ENCODE data around the gene SDC1.

Gene SDC1

DNA sequence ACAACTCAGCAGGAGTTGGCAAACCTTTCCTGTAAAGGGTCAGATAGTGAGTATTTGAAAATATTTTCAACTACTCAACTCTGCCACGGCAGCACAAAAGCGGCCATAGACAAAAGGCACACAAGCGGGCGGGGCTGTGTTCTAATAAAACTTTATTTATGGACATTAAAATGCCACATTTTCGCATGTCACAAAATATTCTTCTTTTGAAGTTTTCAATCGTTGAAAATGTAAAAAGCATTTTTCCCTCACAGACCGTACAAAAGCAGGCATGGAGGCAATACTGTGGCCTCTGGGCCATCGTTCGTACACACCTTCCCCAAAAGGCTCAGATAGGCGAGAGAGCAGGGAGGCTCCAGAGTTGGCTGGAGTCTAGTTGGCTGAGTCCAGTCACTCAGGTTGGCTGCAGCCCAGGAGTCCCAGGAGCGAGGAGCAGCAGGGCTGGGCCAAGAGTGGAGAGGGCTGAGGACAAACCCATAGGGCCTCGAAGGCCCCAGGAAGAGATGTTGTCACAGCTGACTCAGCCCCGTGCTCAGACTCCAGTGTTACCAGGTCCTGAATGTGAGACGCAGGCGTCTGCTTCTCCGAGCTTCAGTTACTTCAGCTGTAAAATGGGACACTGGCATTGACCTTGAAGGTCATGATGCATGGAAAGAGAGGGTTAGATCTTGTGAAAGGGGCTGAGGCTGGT, 42.5 kb downstream of the SDC1 start:
- DNase-seq: no peak

DNA sequence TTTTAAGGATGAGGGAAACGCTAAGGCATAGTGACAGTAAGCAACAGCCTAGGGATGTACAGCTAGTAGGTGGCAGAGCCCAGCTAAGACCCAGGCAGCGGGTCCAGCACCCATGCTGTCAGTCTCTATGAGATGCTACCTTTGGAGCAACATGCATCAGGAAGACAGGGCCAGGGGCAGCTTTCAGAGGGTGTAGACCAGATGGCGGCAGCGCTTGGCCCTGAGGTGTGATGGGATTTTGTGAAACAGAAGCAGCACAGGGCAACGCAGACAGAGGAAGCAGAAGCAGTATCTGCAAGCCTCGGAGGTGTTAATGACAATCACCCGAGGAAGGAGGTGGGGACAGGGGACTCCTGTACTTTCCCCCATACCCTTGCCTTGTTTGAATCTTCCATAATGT, 43.2 kb downstream of the SDC1 start:
- no peak for DNase-seq

DNA sequence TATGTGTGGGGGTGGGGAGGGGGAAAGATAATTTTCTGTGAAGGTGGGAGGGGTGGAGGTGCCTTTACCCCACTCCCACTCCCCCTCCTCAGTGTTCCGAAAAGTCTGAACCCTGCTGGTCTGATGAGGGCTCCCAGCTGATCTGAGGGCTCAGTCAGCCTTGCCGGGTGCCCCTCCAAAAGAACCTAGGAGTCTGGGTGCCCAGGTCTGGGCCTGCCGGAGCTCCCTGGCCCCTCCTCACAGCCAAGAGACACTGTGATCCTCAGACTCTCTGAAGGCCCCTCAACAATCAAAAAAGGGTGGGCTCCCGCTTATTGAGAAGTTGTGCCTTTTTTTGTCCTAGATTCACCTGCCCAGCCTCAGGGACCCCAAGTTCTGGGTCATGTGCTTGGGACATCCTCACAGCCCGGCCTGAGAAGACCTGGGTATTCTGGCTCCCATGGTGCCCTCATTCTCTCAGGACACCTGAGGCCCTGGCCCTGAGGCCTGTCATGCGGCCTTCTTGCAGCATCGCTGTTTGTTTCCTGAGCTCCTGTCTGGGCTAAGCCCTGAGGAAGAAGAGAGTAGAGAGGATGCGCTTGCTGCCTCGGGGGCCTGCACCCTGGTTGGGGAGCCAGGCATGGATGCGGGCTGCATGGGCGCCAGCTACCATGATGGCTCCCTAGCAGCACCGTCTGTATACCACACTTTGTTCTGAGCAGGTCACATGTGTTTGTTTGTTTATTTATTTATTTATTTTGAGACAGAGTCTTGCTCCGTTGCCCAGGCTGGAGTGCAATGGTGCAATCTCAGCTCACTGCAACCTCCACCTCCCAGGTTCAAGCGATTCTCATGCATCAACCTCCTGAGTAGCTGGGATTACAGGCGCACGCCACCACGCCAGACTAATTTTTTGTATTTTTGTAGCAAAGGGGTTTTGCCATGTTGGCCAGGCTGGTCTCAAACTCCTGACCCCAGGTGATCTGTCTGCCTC, 44.0 kb downstream of the SDC1 start:
- no peak for DNase-seq

DNA sequence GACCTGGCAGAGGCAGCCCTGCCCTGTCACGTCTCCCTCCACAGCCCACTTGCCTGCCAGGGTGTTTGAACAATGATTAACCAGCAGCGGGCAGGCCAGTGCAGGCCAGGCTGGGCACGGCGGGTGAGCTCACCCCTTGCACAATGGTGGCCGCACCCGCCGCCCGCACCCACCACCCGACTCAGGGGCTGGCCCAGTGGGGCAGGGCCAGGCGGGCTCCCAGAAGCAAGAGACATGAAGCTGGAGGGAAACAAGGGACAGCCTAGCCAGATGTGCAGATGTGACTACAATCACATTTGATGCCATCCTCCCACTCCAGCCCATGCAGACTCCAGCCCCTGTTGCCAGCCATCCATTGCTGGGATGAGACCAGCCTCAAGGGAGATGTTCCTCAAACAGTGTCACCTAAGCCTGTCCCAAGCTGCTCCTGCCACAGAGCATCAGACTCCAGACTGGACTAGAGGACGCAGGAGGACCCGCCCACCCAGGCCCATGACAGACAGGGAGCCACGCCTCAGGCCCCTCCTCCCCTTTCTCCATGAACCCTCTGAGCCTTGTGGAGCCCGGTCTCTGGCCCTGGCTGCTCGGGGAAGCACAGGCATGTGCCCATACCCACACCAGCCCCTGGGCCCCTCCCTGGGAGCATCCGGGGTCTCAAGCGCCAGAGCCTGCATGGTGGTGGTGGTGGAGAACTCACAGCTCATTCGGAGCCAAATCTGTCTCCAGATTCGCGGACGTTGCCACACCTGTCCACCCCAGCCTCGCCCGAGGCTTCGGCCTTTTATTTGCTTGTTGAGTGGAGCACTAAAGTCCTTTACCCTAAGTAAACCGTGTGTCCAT, 45.0 kb downstream of the SDC1 start:
- no peak for DNase-seq

DNA sequence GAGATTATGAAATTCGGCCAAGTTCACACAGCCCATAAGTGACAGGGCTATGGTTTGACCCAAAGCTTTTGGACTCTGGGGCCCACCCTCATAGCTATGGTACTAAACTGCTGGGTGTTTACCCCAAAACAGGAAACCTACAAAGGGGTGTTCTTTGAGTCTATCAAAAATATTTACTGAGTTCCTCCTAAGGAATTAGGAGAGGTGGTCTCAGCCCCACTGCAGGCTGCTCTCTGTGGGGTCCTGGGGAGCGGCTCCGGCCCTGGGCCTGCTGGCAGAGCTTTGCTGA, 45.5 kb downstream of the SDC1 start:
- no peak for DNase-seq

DNA sequence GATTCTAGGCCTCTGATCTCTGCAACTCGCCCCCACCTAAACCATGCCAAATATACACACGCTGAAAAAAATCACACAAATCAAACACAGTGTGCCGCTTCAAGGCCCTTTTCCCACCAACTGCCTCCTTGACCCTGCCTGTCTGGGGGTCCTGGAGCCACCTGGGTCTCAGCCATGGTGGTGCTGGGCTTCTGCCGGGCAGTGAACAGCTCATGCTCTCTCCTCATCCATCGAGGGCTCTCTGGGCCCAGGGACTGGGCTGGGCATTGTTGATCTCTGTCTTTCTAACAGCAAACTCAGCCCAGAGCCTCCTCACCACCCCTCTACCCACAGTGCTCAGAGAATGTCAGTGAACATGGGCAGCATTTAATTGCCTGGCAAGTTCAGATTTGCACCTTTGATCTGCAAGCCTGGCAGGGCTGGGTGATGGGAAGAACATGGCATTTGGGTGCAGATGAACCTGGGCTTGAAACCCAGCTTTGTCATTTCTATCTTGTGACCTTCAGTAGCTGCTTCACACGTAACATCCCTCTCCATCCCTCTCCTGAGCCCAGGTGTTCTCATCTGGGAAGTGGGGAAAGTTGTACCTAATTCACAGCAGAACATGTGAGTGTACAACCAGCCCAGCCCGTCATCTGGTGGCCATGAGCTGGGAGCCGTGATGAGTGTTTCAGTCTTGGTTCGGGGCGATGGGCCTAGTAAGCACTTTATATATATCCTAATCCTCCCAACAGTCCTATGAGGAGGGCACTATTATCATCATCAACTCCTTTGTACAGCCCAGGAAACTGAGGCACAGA, 46.1 kb downstream of the SDC1 start:
- no peak for DNase-seq

DNA sequence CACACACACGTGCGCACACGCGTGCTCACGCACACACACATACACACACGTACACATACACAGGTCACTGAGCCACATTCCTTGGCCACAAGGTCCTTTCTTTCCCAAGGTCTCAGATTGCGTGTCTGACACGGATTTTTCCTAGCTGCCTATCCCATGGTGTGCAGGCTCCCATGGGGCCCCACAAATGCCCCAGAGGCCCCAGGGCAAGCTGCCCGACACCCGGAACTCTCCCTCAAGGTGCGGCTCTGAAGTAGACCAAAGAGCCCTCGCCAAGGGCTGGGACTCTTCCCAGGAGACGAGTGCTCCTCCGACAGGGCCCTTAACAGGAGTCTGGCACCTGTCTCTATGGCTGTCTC, 46.7 kb downstream of the SDC1 start:
- no peak for DNase-seq

DNA sequence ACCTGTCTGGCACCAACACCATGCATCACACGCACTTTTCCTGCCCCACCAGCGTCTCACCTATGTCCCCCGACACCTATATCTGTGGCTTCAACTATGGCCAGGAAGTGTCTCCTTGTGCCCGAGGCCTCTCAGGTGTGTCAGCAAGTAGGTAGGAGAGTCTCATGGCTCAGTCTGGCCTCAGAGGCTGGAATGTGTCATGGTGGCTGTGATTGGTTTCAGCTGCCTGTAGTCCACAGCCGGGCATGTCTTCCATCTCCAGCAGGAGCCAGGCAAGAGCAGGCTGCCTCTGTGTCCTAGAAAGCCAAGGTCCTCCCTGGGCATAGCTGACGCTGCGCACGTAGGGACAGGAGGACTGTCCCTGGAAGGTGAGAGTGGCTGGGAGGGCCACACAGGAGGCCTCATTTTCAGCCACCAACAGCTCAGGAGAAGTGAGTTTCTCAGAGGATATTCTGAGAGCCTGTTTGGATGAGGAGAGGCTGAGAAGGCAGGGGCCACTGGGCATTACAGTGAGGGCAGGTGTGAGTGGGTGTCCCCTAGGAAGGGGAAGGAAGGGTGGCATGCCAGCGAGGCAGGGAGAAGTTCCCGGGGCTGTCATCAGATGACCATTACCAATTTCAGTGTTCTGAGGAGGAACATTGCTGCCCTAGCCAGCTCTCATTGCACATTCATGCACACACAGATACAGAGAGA, 47.2 kb downstream of the SDC1 start:
- no peak for DNase-seq

DNA sequence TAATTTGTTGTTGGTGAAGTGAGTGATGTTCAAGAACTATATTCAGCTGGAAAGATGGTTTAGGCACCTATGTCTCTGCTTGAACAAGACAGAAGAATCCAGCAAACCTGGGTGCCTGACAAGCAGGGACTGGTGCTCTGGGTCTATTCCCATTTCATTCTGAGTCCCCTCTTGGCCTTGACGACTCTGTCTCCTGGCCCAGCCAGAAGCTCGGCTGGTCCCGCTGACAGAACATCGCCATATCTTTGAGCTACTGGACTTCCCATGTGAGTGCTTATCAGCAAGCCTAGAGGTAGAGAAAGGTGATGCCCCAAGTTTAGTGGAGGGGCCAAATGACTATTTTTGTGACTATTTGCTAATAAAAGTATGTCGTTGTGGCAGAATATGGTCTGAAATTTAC, 48.2 kb downstream of the SDC1 start:
- DNase-seq: no peak

DNA sequence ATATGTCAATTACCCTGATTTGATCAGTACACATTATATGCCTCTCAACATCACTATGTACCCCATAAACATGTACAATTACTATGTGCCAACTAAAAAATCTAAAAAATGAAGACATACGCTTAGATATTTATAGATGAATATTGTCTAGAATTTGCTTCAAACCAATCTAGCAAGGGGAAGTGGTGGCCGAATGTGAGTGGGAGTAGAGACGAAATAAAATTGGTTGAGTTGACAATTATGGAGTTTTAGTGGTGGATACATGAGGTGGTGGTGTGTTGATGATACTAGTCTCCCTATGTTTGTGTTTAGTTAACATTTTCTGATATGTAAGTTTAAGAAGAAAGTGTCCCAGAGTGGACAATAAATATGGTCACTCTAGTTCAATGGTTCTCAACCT, 49.0 kb downstream of the SDC1 start:
- no peak for DNase-seq

DNA sequence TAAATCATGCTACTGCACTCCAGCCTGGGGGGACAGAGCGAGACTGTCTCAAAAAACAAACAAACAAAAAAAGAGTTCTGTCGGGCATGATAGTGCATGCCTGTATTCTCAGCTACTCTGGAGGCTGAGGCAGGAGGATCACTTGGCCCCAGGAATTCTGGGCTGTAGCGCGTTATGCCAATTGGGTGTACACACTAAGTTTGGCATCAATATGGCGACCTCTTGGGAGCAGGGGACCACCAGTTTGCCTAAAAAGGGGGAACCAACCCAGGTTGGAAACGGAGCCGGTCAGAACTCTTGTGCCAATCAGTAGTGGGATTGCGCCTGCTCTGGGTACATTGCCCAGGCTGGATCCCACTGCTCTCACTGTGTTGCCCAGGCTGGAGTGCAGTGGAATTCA, 49.7 kb downstream of the SDC1 start:
- no peak for DNase-seq

DNA sequence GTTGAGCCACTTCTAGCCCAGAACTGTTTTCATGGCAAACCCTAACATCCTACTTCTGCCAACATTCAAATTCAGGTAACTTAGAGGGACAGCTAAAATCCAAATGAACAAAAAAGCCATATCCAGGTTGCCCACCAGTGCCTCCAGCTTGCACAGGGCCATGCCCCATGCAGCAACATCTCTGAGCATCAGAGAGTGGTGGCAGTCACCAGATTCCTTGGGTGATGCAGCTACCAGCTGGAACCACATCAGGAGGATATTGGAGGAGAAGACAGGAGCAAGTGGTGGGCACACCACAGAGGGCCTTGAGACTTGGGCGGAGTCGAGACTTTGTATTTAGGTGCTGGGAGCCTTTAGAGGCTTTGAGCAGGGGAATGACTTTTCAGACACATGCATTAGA, 50.5 kb downstream of the SDC1 start:
- DNase-seq: no peak

DNA sequence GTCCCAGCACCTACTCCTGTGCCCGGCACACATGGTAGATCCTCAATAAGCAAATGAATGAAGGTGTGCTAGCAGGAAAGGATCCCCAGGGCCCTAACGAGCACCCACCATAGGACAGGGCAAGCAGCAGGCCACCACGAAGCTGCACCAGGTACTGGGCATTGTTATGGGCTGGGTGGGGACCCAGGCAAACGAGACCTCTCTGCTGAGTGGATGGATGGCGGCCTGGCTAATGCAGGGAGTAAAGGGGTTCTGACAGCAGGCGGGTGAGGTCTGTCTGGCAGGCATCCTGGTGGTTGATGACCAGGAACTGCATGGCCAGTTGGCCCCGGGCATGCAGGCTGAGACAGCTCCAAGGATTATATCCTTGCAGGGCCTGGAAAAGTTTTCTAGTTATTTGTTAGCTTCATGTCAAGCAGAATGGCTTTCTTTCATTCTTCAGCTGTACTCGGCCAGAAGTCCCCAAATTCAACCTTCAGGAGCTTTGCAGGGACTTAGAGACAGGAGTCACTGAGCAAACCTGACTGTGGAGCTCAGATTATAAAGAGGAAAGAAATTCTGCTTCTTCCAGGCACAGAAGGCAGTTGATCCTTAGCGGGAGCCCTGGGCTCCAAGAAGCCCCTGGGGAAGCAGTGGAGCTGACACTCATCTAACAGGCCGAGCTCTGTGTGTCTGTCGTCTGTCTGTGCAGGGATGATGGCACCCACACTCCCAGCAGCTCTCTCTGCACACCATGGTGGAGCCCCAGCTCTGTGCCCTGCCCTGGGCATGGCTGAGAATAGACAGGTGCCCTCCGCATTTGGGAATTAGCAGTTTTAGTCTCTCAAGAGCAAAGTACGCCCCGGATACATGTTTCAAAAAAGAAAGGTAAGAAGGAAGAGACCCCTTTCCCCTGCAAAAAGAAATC, 51.2 kb downstream of the SDC1 start:
- no peak for DNase-seq

DNA sequence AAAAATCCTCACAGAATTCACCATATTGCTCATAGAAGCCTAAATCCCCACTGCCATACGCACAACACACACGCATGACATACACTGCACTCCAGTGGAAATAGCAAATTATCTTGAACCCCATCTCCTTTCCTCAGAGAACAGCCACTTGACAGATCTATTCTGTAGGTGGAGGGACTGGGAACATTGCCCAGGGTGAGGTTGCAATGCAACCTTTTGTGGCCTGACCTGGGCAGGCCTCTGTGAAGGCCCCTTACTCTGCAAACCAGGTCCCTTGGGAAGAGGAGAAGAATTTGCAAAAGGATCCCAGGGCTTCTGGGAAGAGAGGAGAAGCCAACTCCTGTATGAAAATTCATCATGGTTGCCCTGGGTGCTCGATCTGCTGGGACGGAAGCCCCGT, 51.9 kb downstream of the SDC1 start:
- no peak for DNase-seq

DNA sequence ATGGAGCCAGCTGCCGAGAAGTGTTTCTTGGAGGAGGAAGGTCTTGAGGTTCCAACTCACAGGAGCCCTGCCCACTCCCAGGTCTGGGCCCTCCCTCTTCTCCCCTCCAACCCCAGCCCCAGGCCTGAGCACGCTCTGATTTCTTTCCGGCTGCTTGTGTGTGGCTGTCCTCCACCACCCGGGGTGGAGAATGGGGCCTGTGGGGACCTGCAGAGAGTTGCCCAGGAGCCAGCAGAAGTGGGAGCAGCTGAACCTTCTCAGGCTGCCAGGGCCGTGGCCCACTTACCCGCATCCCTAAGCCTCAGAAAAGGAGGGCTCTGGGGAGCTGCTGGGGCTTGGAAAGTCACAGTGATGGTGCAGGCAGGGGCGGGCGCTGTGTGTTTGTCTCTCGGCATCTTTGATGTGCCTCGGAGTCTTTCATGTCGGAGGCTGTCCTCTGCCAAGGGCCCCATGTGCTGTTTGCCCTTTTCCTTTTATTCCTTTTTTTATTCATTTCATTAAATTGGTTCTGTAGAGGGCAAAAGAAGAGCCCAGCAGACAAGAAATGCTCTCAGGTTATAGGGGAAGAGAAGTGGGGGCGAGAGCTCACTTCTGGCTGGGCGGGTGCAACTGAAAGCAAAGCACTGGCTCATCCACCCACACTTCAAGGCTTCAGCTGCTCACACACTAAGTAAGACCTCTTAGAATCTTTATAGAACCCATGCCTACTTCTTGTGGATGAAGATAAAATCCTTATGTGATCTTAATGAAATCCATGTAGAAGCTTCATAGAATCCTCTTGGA, 52.5 kb downstream of the SDC1 start:
- no peak for DNase-seq

DNA sequence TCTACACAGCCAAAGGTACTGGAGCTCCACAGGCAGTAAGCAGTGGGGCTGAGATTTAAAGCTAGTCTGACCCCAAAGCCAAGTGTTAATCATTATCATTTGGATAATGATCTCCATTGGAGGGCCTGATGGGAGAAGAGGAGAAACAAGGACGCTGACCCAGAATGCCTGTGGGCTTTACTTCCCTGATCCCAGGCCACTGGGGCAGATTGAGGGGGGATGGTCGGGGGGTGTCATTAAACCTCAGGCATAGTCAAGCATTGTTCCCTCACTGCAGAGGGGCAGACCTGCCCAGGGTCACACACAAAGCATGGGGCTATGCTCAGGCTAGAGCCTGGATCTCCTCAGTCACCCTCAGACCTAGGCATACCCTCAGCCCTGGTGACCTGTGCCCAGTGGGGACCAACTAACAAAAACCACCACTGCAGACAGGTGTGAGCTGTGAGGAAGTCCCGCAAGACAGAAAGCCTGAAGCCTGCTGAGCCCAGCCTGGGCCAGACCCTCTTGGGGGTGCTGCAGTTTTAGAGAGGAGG, 53.4 kb downstream of the SDC1 start:
- no peak for DNase-seq

DNA sequence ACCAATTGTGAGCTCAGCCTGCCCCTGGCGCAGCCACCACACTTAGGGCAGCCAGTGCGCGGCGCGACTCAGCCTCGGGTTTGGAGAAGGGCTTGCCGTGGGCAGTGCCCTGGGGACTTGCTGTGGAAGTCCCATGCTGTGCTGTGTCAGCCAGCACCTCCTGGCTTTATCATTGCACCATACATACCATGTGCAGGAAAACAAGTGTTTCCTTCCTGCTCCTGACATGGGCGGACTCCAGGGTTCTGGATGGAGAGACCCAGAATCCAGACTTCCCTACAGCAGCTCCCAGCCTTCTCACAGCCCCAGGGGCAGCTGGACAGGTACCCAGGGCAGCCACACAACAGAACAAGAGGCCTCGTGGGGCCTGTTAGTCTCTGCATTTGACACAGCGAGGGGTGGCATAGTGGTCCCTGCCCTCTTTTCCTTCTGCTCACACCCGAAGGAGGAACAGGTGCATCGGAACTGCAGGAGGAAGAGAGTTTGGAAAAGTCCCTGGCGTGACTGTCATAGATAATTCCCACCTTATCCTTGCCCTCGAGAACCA, 54.2 kb downstream of the SDC1 start:
- no peak for DNase-seq

DNA sequence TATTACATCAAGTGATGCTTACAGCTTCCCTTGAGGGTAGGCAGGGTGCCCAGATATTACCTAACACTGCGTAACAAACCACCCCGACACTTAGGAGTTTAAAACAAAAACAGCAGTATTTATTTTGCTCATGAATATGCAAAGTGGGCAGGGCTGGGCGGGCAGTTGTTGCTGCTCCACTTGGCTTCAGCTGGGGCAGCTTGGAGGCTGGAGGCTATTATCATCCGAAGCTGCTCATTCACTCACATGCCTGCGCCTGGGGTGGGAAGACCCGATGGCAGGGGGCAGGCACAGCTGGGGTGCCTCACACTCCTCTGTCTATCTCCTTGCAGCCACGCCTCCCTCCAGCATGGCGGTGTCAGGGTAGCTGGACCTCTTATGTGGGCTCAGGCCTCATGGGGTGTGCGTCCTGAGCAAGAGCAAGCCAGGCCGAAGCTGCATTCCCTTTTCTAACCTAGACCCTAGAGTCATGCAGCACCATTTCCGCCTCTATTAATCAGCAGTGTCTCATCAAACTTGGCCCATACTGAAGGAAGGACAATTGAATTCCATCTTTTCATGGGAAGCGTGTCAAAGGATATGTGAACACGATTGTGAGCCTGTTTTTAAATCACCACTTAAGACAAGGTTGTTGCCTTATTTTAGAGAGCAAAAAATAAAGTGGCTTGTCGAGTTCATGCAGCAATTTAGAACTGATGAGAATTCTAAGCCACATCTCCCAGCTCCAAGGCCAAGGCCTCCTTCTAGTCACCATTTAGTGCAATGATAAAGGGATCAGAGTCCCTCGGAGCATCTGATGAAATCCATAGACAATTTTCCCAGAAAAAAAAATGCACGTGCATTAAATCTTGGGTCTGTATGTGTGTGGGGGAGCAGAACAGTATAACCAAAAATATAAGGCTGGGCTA, 54.9 kb downstream of the SDC1 start:
- DNase-seq: no peak
